Testis (tissue), 3 donors: Measurements from ENCODE around the gene GPS1. TPM values are rescaled to one million over a fixed set of nuclear protein-coding genes. Genes with fewer than 3 reads are reported as not detected.

Experiments used
- DNase-seq: peaks from one replicate; pipeline ENCODE4 v3.0.0-alpha.2; 2019
- H3K27ac ChIP-seq, 2 donors: fragments of 200-600 bp; sonication (generic); one replicate each; pipeline ENCODE4 v1.5.1; 2019
- H3K27me3 ChIP-seq: fragments of 200-600 bp; sonication (generic); one replicate; pipeline ENCODE4 v1.5.1; 2019
- H3K36me3 ChIP-seq: fragments of 200-600 bp; sonication (generic); one replicate; pipeline ENCODE4 v1.5.1; 2017; ENCODE audit warnings: low read depth; ENCODE audit errors: missing control alignments
- H3K4me1 ChIP-seq: fragments of 200-600 bp; sonication (generic); one replicate; pipeline ENCODE4 v1.5.1; 2019
- H3K4me3 ChIP-seq, 2 donors: fragments of 200-600 bp; sonication (generic); one replicate each; pipeline ENCODE4 v1.5.1; 2017 to 2019
- H3K9me3 ChIP-seq: fragments of 200-600 bp; sonication (generic); one replicate; pipeline ENCODE4 v1.5.1; 2017
- CTCF ChIP-seq, 3 experiments: fragments of 450-650 bp in 2 of 3; fragments of 200-600 bp in 1 of 3; sonication (generic) in 1 of 3; IDR thresholded peaks; one replicate each; pipeline ENCODE4 v1.5.1; 2016 to 2019; ENCODE audit warnings: antibody characterized with exemption in 3 of 3, mild to moderate bottlenecking in 2 of 3, moderate library complexity in 1 of 3
- POLR2A ChIP-seq: fragments of 450-650 bp; IDR thresholded peaks from one replicate; pipeline ENCODE4 v1.6.1; 2017; ENCODE audit warnings: antibody characterized with exemption, mild to moderate bottlenecking, moderate library complexity
- WGBS, 2 donors: methylation state at CpG; one replicate each; pipeline ENCODE4 v1.1.5; 2018; 5-methylcytosine and 5-hydroxymethylcytosine counted together
- intact Hi-C: fragments of 100-400 bp; cut with DNase I; formaldehyde crosslinking; loops from one replicate; pipeline ENCODE4 v1.15.1; 2023; ENCODE audit warnings: low total_unique reads
- polyA plus RNA-seq: library from polyadenylated mRNA; stranded (reverse); fragments of 350-450 nt; fragmentation: Illumina TruSeq; extraction: RNeasy Lipid Tissue Mini Kit (QIAGEN cat#74804); gene quantifications from one replicate; pipeline ENCODE4 v1.2.3, GENCODE V29; 2014; ENCODE audit warnings: low read depth, low replicate concordance; ENCODE audit not compliant: insufficient read depth
- total RNA-seq, 2 donors: library from RNA; depleted of rRNA; stranded (reverse); fragments of >200 nt; gene quantifications; one replicate each; pipeline ENCODE4 v1.2.3, GENCODE V29; 2016

GPS1 gene
- total and polyA plus RNA-seq, 3 donors from 2014 or later: 170 to 190 (median 178) TPM

- Histone ChIP-seq H3K36me3 (no peaks in the 10 kb centered on the region), H3K9me3 (no peaks in the 10 kb centered on the region), H3K4me3 (no peak overlapping the region), H3K4me1 (peaks cover 22% of the 10 kb centered on the region), H3K27ac (peak overlapping the region in 1 of 2 donors; percentile 16), H3K27me3 (no peaks in the 10 kb centered on the region)
- TF ChIP-seq POLR2A (no peak), CTCF (IDR thresholded peaks at IDR 0.05) (peak in 2 of 3 experiments; percentile 10 to 14)
- no peak for DNase-seq
- WGBS, 2 donors: 46 to 65% methylated on average over 12 to 18 of the region's 21 CpGs
- intact Hi-C loops: no loop called here
Measured at GRCh38 chr17:82076785-82077591, 25.3 kb downstream of the GPS1 start.

GRCh38 chr17:82077617-82078358 is 26.1 kb downstream of the GPS1 start:
- TF ChIP-seq CTCF (IDR thresholded peaks at IDR 0.05) (no peak), POLR2A (no peak)
- Histone ChIP-seq H3K36me3 (no peaks in the 10 kb centered on the region), H3K9me3 (no peaks in the 10 kb centered on the region), H3K27ac (peak overlapping the region in 1 of 2 donors; percentile 21), H3K4me3 (no peak overlapping the region), H3K4me1 (peaks cover 22% of the 10 kb centered on the region), H3K27me3 (no peaks in the 10 kb centered on the region)
- peak; percentile 74 for DNase-seq
- WGBS, 2 donors: 56 to 61% methylated on average over 21 to 28 of the region's 28 CpGs
- intact Hi-C loops: no loop called here

GRCh38 chr17:82078433-82078832 is 26.7 kb downstream of the GPS1 start:
- no peak for TF ChIP-seq POLR2A
- no peak for TF ChIP-seq CTCF (IDR thresholded peaks at IDR 0.05)

GRCh38 chr17:82079001-82079677 is 27.4 kb downstream of the GPS1 start:
- H3K27ac ChIP-seq: no peak overlapping the region
- H3K9me3 ChIP-seq: no peaks in the 10 kb centered on the region
- H3K4me1 ChIP-seq: peaks cover 22% of the 10 kb centered on the region
- H3K4me3 ChIP-seq: no peak overlapping the region
- intact Hi-C loops: no loop called here
- H3K27me3 ChIP-seq: no peaks in the 10 kb centered on the region
- no peak for TF ChIP-seq CTCF (IDR thresholded peaks at IDR 0.05)
- TF ChIP-seq POLR2A: no peak
- WGBS, 2 donors: 93 to 96% methylated on average over 32 to 47 of the region's 47 CpGs
- H3K36me3 ChIP-seq: no peaks in the 10 kb centered on the region
- DNase-seq: no peak

More at GRCh38 chr17:82078433-82078832, 26.7 kb downstream of the GPS1 start:
- 89 to 91% methylated on average over 9 to 18 of the region's 18 CpGs for WGBS, 2 donors
- Histone ChIP-seq H3K9me3 (no peaks in the 10 kb centered on the region), H3K4me3 (no peak overlapping the region), H3K27me3 (no peaks in the 10 kb centered on the region), H3K27ac (peak overlapping the region in 1 of 2 donors; percentile 21), H3K36me3 (no peaks in the 10 kb centered on the region), H3K4me1 (peaks cover 22% of the 10 kb centered on the region)
- intact Hi-C loops: no loop called here
- DNase-seq: no peak
